K562 (cell line): ENCODE measurements around the gene CDC20. TPM values are rescaled to one million over a fixed set of nuclear protein-coding genes. Genes with fewer than 3 reads are reported as not detected.
A peak's percentile ranks its signal among the peaks of the same experiment; 100 is the strongest.

Experiments used
- C11orf30 ChIP-seq: fragments of 450-650 bp; IDR thresholded peaks from 2 replicates; pipeline ENCODE4 v1.6.1; 2016; ENCODE audit warnings: low read depth, mild to moderate bottlenecking
- CEBPG ChIP-seq, 3 experiments: fragments of 200-800 bp in 1 of 3; sonication (Bioruptor generic) in 1 of 3; sonication (generic) in 1 of 3; formaldehyde crosslinking in 1 of 3; IDR thresholded peaks in 2 of 3; conservative IDR thresholded peaks in 1 of 3; 2 replicates each; pipeline versions ENCODE4 v1.6.1 to v1.8.0; 2016 to 2022; ENCODE audit warnings: missing compliant biosample characterization in 2 of 3, missing genetic modification characterization in 2 of 3, mild to moderate bottlenecking in 1 of 3, missing genetic modification reagents in 1 of 3
- GTF3C2 ChIP-seq: IDR thresholded peaks from 3 replicates; pipeline ENCODE4 v1.6.1; 2011; ENCODE audit warnings: borderline replicate concordance, mild to moderate bottlenecking, moderate library complexity; ENCODE audit not compliant: insufficient read length; ENCODE audit errors: extremely low read depth
- HDAC1 ChIP-seq, 2 experiments: fragments of 450-650 bp; IDR thresholded peaks; 2 replicates each; pipeline ENCODE4 v1.6.1; 2016 to 2017; ENCODE audit warnings: inconsistent platforms in 1 of 2, mild to moderate bottlenecking in 1 of 2, moderate library complexity in 1 of 2
- JUNB ChIP-seq: fragments of 450-650 bp; formaldehyde crosslinking; conservative IDR thresholded peaks from 2 replicates; pipeline ENCODE4 v1.4.0; 2020; ENCODE audit warnings: mild to moderate bottlenecking
- KLF1 ChIP-seq: fragments of 450-650 bp; IDR thresholded peaks from 2 replicates; pipeline ENCODE4 v1.6.1; 2016; ENCODE audit warnings: missing genetic modification characterization, missing compliant biosample characterization
- MEF2A ChIP-seq: IDR thresholded peaks from 2 replicates; pipeline ENCODE4 v1.6.1; 2011; ENCODE audit warnings: low read depth, mild to moderate bottlenecking, low read length, moderate library complexity; ENCODE audit not compliant: control insufficient read depth
- NR4A1 ChIP-seq, 2 experiments: fragments of 250-450 bp in 1 of 2; fragments of 450-650 bp in 1 of 2; sonication (Bioruptor Pico) in 1 of 2; IDR thresholded peaks; 2 replicates each; pipeline versions ENCODE4 v1.4.0 to v1.6.1; 2016 to 2020; ENCODE audit warnings: mild to moderate bottlenecking in 2 of 2, missing compliant biosample characterization in 1 of 2, missing genetic modification characterization in 1 of 2, moderate library complexity in 1 of 2
- PURB ChIP-seq: sonication (generic); formaldehyde crosslinking; IDR thresholded peaks from 2 replicates; pipeline ENCODE4 v1.9.0; 2021; ENCODE audit warnings: low read depth, mild to moderate bottlenecking, missing genetic modification reagents
- RAD51 ChIP-seq: fragments of 450-650 bp; IDR thresholded peaks from 2 replicates; pipeline ENCODE4 v1.7.1; 2016; ENCODE audit warnings: low read depth, mild to moderate bottlenecking, borderline replicate concordance
- RCOR1 ChIP-seq, 2 experiments: IDR thresholded peaks; 2 replicates each; pipeline ENCODE4 v1.6.1; 2012; ENCODE audit warnings: low read depth in 2 of 2, low read length in 2 of 2, borderline replicate concordance in 1 of 2, improper control_type of control experiment in 1 of 2
- SFPQ ChIP-seq: fragments of 200-400 bp; formaldehyde crosslinking; IDR thresholded peaks from 2 replicates; pipeline ENCODE4 v1.6.1; 2017; ENCODE audit warnings: mild to moderate bottlenecking, low read depth, low read length, moderate library complexity
- SP1 ChIP-seq: sonication (generic); formaldehyde crosslinking; IDR thresholded peaks from 2 replicates; pipeline ENCODE4 v1.8.1; 2022; ENCODE audit warnings: mild to moderate bottlenecking, missing genetic modification reagents
- SRSF7 ChIP-seq: fragments of 200-400 bp; formaldehyde crosslinking; optimal IDR thresholded peaks from 2 replicates; pipeline ENCODE3; 2017; ENCODE audit warnings: mild to moderate bottlenecking, low read depth, low read length
- TBP ChIP-seq: optimal IDR thresholded peaks from 2 replicates; pipeline ENCODE3; 2011; ENCODE audit warnings: low read depth, low read length, improper control_type of control experiment
- ZBTB12 ChIP-seq: fragments of 250-450 bp; sonication (Bioruptor Pico); IDR thresholded peaks from 2 replicates; pipeline ENCODE4 v1.4.0; 2020
- ZNF316 ChIP-seq: fragments of 450-650 bp; IDR thresholded peaks from 2 replicates; pipeline ENCODE4 v1.6.1; 2016
- ZNF347 ChIP-seq: fragments of 450-650 bp; formaldehyde crosslinking; IDR thresholded peaks from 2 replicates; pipeline ENCODE4 v1.4.0; 2020; ENCODE audit warnings: low read depth, mild to moderate bottlenecking, moderate library complexity
- ZNF76 ChIP-seq: fragments of 250-450 bp; sonication (Bioruptor Pico); IDR thresholded peaks from 2 replicates; pipeline ENCODE4 v1.4.0; 2020; ENCODE audit warnings: mild to moderate bottlenecking, moderate library complexity, borderline replicate concordance
- ZNF766 ChIP-seq: fragments of 200-800 bp; sonication (Bioruptor generic); conservative IDR thresholded peaks from 2 replicates; pipeline ENCODE4 v1.6.1; 2016; ENCODE audit warnings: missing genetic modification characterization, missing compliant biosample characterization
- ZSCAN32 ChIP-seq: fragments of 450-650 bp; formaldehyde crosslinking; IDR thresholded peaks from 2 replicates; pipeline ENCODE4 v1.4.0; 2020; ENCODE audit warnings: mild to moderate bottlenecking, moderate library complexity
- polyA plus RNA-seq, 8 experiments: library from polyadenylated mRNA; depleted of rRNA in 4 of 8; stranded (reverse) in 5 of 8; unstranded in 3 of 8; fragments of >200 nt; fragmentation: Nextera tagmentation in 2 of 8; fragmentation: Illumina TruSeq in 1 of 8; extraction: Ambion mirVana in 2 of 8; extraction: Trizol in 1 of 8; gene quantifications; 2 replicates each; pipeline versions ENCODE4 v1.2.1 to v1.2.3, GENCODE V29; 2011 to 2014; ENCODE audit warnings: inconsistent platforms in 1 of 8, missing spikeins in 1 of 8
- total RNA-seq, 7 experiments: library from RNA; depleted of rRNA in 6 of 7; stranded (reverse); fragments of >200 nt in 6 of 7; fragmentation: Illumina TruSeq in 2 of 7; extraction: Trizol in 2 of 7; gene quantifications; 2 replicates each; pipeline versions ENCODE4 v1.2.1 to v1.2.3, GENCODE V29; 2011 to 2021; ENCODE audit warnings: low replicate concordance in 1 of 7

Gene CDC20
- total and polyA plus RNA-seq, 9 of the 15 experiments (the other 6 are each of a cell fraction or from before 2014, with no cell fraction given): 45.2 to 224 (median 121) TPM

GRCh38 chr1:43402089-43402865 lies 43.5 kb downstream of the CDC20 start (continued):
- no peak for TF ChIP-seq ZSCAN32 (CRISPR knock-in tag)
- TF ChIP-seq HDAC1 (IDR thresholded peaks at IDR 0.05): peak in 1 of 2 experiments; percentile 71; a peak in 2 of 4 replicates
- TF ChIP-seq ZBTB12 (CRISPR knock-in tag): no peak
- TF ChIP-seq GTF3C2: no peak
- TF ChIP-seq ZNF347 (CRISPR knock-in tag): no peak
- TF ChIP-seq ZNF76 (CRISPR knock-in tag): no peak
- no peak for TF ChIP-seq NR4A1 (CRISPR knock-in tag; IDR thresholded peaks at IDR 0.05)
- TF ChIP-seq NR4A1 (tag; IDR thresholded peaks at IDR 0.05): 0 out of 2 replicates have a peak, but pooled peaks have one; percentile 32
- TF ChIP-seq TBP: no peak
- TF ChIP-seq JUNB (CRISPR knock-in tag): no peak
- no peak for TF ChIP-seq SP1 (CRISPR knock-in tag)
- no peak for TF ChIP-seq SRSF7
- TF ChIP-seq C11orf30: peak; percentile 45; the same call in 1 of the 2 replicates
- TF ChIP-seq RCOR1 (IDR thresholded peaks at IDR 0.05; ENCODE audit: borderline replicate concordance in 1 of 2, low read depth in 2 of 2, low read length in 2 of 2): peak in 1 of 2 experiments; percentile 89; a peak in 3 of 4 replicates
- TF ChIP-seq CEBPG (CRISPR knock-in tag; IDR thresholded peaks at IDR 0.05): no peak
- TF ChIP-seq CEBPG (tag; conservative IDR thresholded peaks at IDR 0.05 in 1 of 2, IDR thresholded peaks at IDR 0.05 in 1 of 2): no peak
- TF ChIP-seq PURB (CRISPR knock-in tag): no peak
- TF ChIP-seq MEF2A: no peak
- TF ChIP-seq RAD51: no peak
- TF ChIP-seq ZNF316: peak; percentile 69
- TF ChIP-seq SFPQ: no peak
- TF ChIP-seq KLF1 (tag): no peak
- 0 out of 2 replicates have a peak, but pooled peaks have one; percentile 40 for TF ChIP-seq ZNF766 (CRISPR knock-in tag)
